HCT116 (cell line): ENCODE measurements around the gene TACR3.
"Not testable (repeated sequence)": the region's sequence is repeated elsewhere in the genome, so short reads cannot be mapped to it uniquely, and the experiment has no call there.

Source experiments
- EGR1 ChIP-seq: IDR thresholded peaks from 2 replicates; pipeline ENCODE4 v1.6.1; 2012; ENCODE audit warnings: low read depth
- TF ChIP-seq, protein P1 (sequence below), 3 experiments: fragments of 200-600 bp in 1 of 3; sonication (generic) in 1 of 3; IDR thresholded peaks in 2 of 3; conservative IDR thresholded peaks in 1 of 3; 2 replicates each; pipeline ENCODE4 v1.5.1; 2012 to 2017; ENCODE audit warnings: low read depth in 2 of 3, low read length in 2 of 3, antibody characterized with exemption in 1 of 3, borderline replicate concordance in 1 of 3, control low read depth in 1 of 3, mild to moderate bottlenecking in 1 of 3, mixed read lengths in 1 of 3, mixed run types in 1 of 3, moderate library complexity in 1 of 3; ENCODE audit not compliant: insufficient read depth in 1 of 3
- TF ChIP-seq, protein P2 (sequence below): IDR thresholded peaks from 2 replicates; pipeline ENCODE4 v1.6.1; 2011; ENCODE audit warnings: mild to moderate bottlenecking, low read length, moderate library complexity; ENCODE audit not compliant: insufficient replicate concordance; ENCODE audit errors: extremely low read depth

DNA sequence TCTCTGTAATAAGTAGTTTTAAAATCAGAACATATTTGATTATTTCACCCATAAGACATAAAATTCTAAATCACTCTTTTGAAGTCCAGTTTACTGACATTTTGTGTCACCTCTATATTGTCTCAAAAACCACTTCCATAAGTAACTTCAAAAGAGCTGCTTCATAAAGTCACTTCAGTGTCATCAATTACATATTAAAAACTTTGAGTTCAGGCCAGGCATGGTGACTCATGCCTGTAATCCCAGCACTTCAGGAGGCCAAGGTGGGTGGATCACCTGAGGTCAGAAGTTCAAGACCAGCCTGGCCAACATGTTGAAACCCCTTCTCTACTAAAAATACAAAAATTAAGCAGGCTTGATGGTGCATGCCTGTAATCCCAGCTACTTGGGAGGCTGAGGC, 53.0 kb downstream of the TACR3 start:
- TF ChIP-seq, protein P1, sequence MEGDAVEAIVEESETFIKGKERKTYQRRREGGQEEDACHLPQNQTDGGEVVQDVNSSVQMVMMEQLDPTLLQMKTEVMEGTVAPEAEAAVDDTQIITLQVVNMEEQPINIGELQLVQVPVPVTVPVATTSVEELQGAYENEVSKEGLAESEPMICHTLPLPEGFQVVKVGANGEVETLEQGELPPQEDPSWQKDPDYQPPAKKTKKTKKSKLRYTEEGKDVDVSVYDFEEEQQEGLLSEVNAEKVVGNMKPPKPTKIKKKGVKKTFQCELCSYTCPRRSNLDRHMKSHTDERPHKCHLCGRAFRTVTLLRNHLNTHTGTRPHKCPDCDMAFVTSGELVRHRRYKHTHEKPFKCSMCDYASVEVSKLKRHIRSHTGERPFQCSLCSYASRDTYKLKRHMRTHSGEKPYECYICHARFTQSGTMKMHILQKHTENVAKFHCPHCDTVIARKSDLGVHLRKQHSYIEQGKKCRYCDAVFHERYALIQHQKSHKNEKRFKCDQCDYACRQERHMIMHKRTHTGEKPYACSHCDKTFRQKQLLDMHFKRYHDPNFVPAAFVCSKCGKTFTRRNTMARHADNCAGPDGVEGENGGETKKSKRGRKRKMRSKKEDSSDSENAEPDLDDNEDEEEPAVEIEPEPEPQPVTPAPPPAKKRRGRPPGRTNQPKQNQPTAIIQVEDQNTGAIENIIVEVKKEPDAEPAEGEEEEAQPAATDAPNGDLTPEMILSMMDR (IDR thresholded peaks at IDR 0.05 in 2 of 3, conservative IDR thresholded peaks at IDR 0.05 in 1 of 3; ENCODE audit: borderline replicate concordance in 1 of 3, insufficient read depth in 1 of 3, low read depth in 2 of 3, low read length in 2 of 3) = not testable (repeated sequence)
- TF ChIP-seq EGR1 = peak; percentile 54
- TF ChIP-seq, protein P2, sequence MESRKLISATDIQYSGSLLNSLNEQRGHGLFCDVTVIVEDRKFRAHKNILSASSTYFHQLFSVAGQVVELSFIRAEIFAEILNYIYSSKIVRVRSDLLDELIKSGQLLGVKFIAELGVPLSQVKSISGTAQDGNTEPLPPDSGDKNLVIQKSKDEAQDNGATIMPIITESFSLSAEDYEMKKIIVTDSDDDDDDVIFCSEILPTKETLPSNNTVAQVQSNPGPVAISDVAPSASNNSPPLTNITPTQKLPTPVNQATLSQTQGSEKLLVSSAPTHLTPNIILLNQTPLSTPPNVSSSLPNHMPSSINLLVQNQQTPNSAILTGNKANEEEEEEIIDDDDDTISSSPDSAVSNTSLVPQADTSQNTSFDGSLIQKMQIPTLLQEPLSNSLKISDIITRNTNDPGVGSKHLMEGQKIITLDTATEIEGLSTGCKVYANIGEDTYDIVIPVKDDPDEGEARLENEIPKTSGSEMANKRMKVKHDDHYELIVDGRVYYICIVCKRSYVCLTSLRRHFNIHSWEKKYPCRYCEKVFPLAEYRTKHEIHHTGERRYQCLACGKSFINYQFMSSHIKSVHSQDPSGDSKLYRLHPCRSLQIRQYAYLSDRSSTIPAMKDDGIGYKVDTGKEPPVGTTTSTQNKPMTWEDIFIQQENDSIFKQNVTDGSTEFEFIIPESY = not testable (repeated sequence)
